Panc1 (cell line): Measurements from ENCODE around the gene PILRA. TPM values are rescaled to one million over a fixed set of nuclear protein-coding genes. Genes with fewer than 3 reads are reported as not detected.
"Not testable (repeated sequence)": the region's sequence is repeated elsewhere in the genome, so short reads cannot be mapped to it uniquely, and the experiment has no call there.

ENCODE experiments used
- ATAC-seq: fragments of 200-7000 bp; cut with Tn5 transposase; 2 replicates; pipeline ENCODE4 v1.9.1; 2020; ENCODE audit warnings: mild to moderate bottlenecking, moderate library complexity
- BruUV-seq: library from RNA; stranded (reverse); fragments of 400-500 nt; replicated peaks from 2 replicates; lab custom pipeline; 2021; lab: Mats Ljungman, UMichigan
- CTCF ChIA-PET: fragments of 300-600 bp; sonication (Branson Sonifier 250); formaldehyde crosslinking; loops from one replicate; lab custom pipeline; 2022; ENCODE audit warnings: antibody characterized with exemption; lab: Charles Lee
- POLR2A ChIA-PET: fragments of 300-600 bp; sonication (Branson Sonifier 250); formaldehyde crosslinking; loops from one replicate; lab custom pipeline; 2022; ENCODE audit warnings: antibody characterized with exemption; lab: Charles Lee
- DNase-seq: peaks from one replicate; pipeline ENCODE4 v3.0.0-alpha.2; 2010; ENCODE audit warnings: low read depth, low spot score
- H3K27ac ChIP-seq: 2 replicates; pipeline ENCODE4 v1.5.1; 2011; ENCODE audit warnings: mild to moderate bottlenecking, low read length, inconsistent platforms
- H3K27me3 ChIP-seq: fragments of 200-500 bp; sonication (Bioruptor generic); 2 replicates; pipeline ENCODE4 v1.6.0; 2014; ENCODE audit warnings: low read length, inconsistent platforms; ENCODE audit not compliant: control insufficient read depth, insufficient read depth
- H3K36me3 ChIP-seq: fragments of 200-500 bp; sonication (Bioruptor generic); 2 replicates; pipeline ENCODE4 v1.5.1; 2014; ENCODE audit warnings: inconsistent platforms, mild to moderate bottlenecking, low read length, moderate library complexity; ENCODE audit not compliant: control insufficient read depth, insufficient read depth
- H3K4me1 ChIP-seq: 2 replicates; pipeline ENCODE4 v1.5.1; 2011; ENCODE audit warnings: inconsistent platforms, mild to moderate bottlenecking, low read length, moderate library complexity; ENCODE audit not compliant: control insufficient read depth, insufficient read depth
- H3K4me3 ChIP-seq, 2 experiments: 2 replicates each; pipeline ENCODE4 v1.5.1; 2011 to 2012; ENCODE audit warnings: low read depth in 2 of 2, low read length in 2 of 2, mild to moderate bottlenecking in 2 of 2, inconsistent platforms in 1 of 2, moderate library complexity in 1 of 2
- H3K9me3 ChIP-seq: fragments of 200-500 bp; sonication (Bioruptor generic); 2 replicates; pipeline ENCODE4 v1.5.1; 2014; ENCODE audit warnings: low read depth, mild to moderate bottlenecking, inconsistent platforms, low read length, moderate library complexity; ENCODE audit not compliant: control insufficient read depth, insufficient read depth
- CTCF ChIP-seq: fragments of 450-650 bp; IDR thresholded peaks from 2 replicates; pipeline ENCODE4 v1.5.1; 2017; ENCODE audit warnings: mild to moderate bottlenecking
- POLR2AphosphoS5 ChIP-seq: IDR thresholded peaks from 2 replicates; pipeline ENCODE4 v1.6.1; 2012; ENCODE audit warnings: mild to moderate bottlenecking, low read depth, low read length, moderate library complexity
- REST ChIP-seq, 2 experiments: IDR thresholded peaks; 2 replicates each; pipeline ENCODE4 v1.6.1; 2011 to 2012; ENCODE audit warnings: low read depth in 2 of 2, control low read depth in 1 of 2, low read length in 1 of 2, mild to moderate bottlenecking in 1 of 2, moderate library complexity in 1 of 2; ENCODE audit not compliant: insufficient read depth in 1 of 2
- SIN3A ChIP-seq: IDR thresholded peaks from 2 replicates; pipeline ENCODE4 v1.6.1; 2012; ENCODE audit warnings: low read depth, mild to moderate bottlenecking, low read length, moderate library complexity, borderline replicate concordance; ENCODE audit not compliant: insufficient read depth
- TCF7L2 ChIP-seq: IDR thresholded peaks from 2 replicates; pipeline ENCODE4 v1.6.1; 2011; ENCODE audit warnings: mild to moderate bottlenecking, low read depth, low read length, inconsistent platforms
- in situ Hi-C: cut with HindIII; loops from 2 replicates; pipeline ENCODE4 v1.10.0; 2016; ENCODE audit warnings: low sequenced_read_pairs, low pct_unique_long_range_greater_than_20kb
- intact Hi-C: fragments of 100-400 bp; cut with micrococcal nuclease; formaldehyde crosslinking; loops from one replicate; pipeline ENCODE4 v1.10.0; 2022; ENCODE audit not compliant: unreplicated experiment
- total RNA-seq: library from RNA; stranded (reverse); gene quantifications from one replicate; pipeline ENCODE4 v1.2.1, GENCODE V29; 2021; ENCODE audit not compliant: unreplicated experiment

The PILRA gene
- total RNA-seq, 1 experiment from 2014 or later, result 4.8 TPM

- peak; percentile 92 for TF ChIP-seq POLR2AphosphoS5
- H3K4me1 ChIP-seq, H3K27me3 ChIP-seq, POLR2A ChIA-PET, H3K9me3 ChIP-seq, CTCF ChIA-PET, intact Hi-C loops, H3K36me3 ChIP-seq, in situ Hi-C loops, BruUV-seq: not testable (repeated sequence)
- H3K4me3 ChIP-seq, result peak overlapping the region; percentile 59 to 72
- DNase-seq, result peak; percentile 96
- peak overlapping the region; percentile 89 for H3K27ac ChIP-seq
- ATAC-seq, result peak; percentile 98
Measured at GRCh38 chr7:100335566-100336466, 37.5 kb upstream of the PILRA start.

GRCh38 chr7:100338083-100338696 lies 35.1 kb upstream of the PILRA start:
- peak overlapping the region; percentile 21 to 59; a peak in 3 of 4 replicates for H3K4me3 ChIP-seq
- H3K9me3 ChIP-seq, intact Hi-C loops, POLR2A ChIA-PET, DNase-seq, H3K27me3 ChIP-seq, H3K27ac ChIP-seq, H3K4me1 ChIP-seq, CTCF ChIA-PET, BruUV-seq, in situ Hi-C loops, H3K36me3 ChIP-seq, ATAC-seq: not testable (repeated sequence)

GRCh38 chr7:100341286-100341685 lies 32.0 kb upstream of the PILRA start:
- H3K4me1 ChIP-seq, DNase-seq, in situ Hi-C loops, H3K9me3 ChIP-seq, intact Hi-C loops, POLR2A ChIA-PET, ATAC-seq, H3K27me3 ChIP-seq, BruUV-seq, H3K4me3 ChIP-seq, CTCF ChIA-PET, H3K27ac ChIP-seq: not testable (repeated sequence)
- H3K36me3 ChIP-seq, result peaks cover 11% of the 10 kb centered on the region

GRCh38 chr7:100342765-100343164 lies 30.5 kb upstream of the PILRA start:
- Histone ChIP-seq H3K36me3 (peaks cover 26% of the 10 kb centered on the region), H3K4me1 (peaks cover 6% of the 10 kb centered on the region), H3K4me3 (no peak overlapping the region), H3K27me3 (no peaks in the 10 kb centered on the region), H3K27ac (no peak overlapping the region), H3K9me3 (no peaks in the 10 kb centered on the region)
- DNase-seq (no peak), ATAC-seq (no peak)
- in situ Hi-C loops, result no loop called here
- no TSS peak for BruUV-seq
- intact Hi-C loops, result no loop called here
- CTCF ChIA-PET, result interaction anchor here (0.5 to 0.6 kb wide), 2 partner anchors 71 to 89 kb away, joined by 3 to 5 read pairs; no protein-coding TSS in a partner anchor
- POLR2A ChIA-PET, result no interaction called here
- no peak for TF ChIP-seq CTCF
- no peak for TF ChIP-seq TCF7L2
- TF ChIP-seq SIN3A, result no peak
- TF ChIP-seq REST (IDR thresholded peaks at IDR 0.05; ENCODE audit: insufficient read depth in 1 of 2, low read depth in 2 of 2, low read length in 1 of 2), result no peak
- no peak for TF ChIP-seq POLR2AphosphoS5

GRCh38 chr7:100344124-100344559 lies 29.1 kb upstream of the PILRA start:
- CTCF ChIA-PET, result interaction anchor here (0.7 kb wide), 1 partner anchor 48 kb away, joined by 5 read pairs; no protein-coding TSS in a partner anchor
- POLR2A ChIA-PET, H3K27me3 ChIP-seq, H3K9me3 ChIP-seq, BruUV-seq, H3K4me1 ChIP-seq, in situ Hi-C loops, DNase-seq, H3K27ac ChIP-seq, H3K4me3 ChIP-seq, intact Hi-C loops: not testable (repeated sequence)
- peak; percentile 45 for ATAC-seq
- H3K36me3 ChIP-seq, result peaks cover 33% of the 10 kb centered on the region
